GM12878 (cell line): ENCODE data around the gene PCNX1. TPM values are rescaled to one million over a fixed set of nuclear protein-coding genes. Genes with fewer than 3 reads are reported as not detected.

Experiments
- ATAC-seq: fragments of 200-7000 bp; cut with Tn5 transposase; 3 replicates; pipeline ENCODE4 v1.9.1; 2020; ENCODE audit warnings: mild to moderate bottlenecking, moderate library complexity
- BruUV-seq: library from RNA; stranded (reverse); fragments of 400-500 nt; replicated peaks from 2 replicates; lab custom pipeline; 2021; lab: Mats Ljungman, UMichigan
- CTCF ChIA-PET: fragments of 300-600 bp; sonication (Branson Sonifier 250); formaldehyde crosslinking; extraction: SDS; loops from one replicate; lab custom pipeline; 2021; ENCODE audit warnings: inconsistent platforms; lab: Yijun Ruan, JAX
- POLR2A ChIA-PET: fragments of 350-600 bp; formaldehyde crosslinking; extraction: SDS; loops from one replicate; lab custom pipeline; 2021; ENCODE audit warnings: inconsistent platforms; lab: Charles Lee
- RAD21 ChIA-PET: fragments of 300-600 bp; sonication (Branson Sonifier 250); formaldehyde crosslinking; loops from one replicate; lab custom pipeline; 2023; ENCODE audit warnings: antibody characterized with exemption; ENCODE audit not compliant: unreplicated experiment; lab: Charles Lee
- SMC1A ChIA-PET: fragments of 300-600 bp; sonication (Branson Sonifier 250); formaldehyde crosslinking; loops from one replicate; lab custom pipeline; 2023; ENCODE audit not compliant: unreplicated experiment, uncharacterized antibody; lab: Charles Lee
- DNase-seq: peaks from one replicate; pipeline ENCODE4 v3.0.0-alpha.2; 2011; ENCODE audit warnings: low read depth, low spot score
- FAIRE-seq: peaks from 3 replicates; lab custom pipeline; 2011; peaks lifted over from hg19 to GRCh38; lab: Jason Lieb, UNC
- H2AFZ ChIP-seq: 2 replicates; pipeline ENCODE4 v1.6.0; 2011; ENCODE audit warnings: low read depth, low read length, control low read depth; ENCODE audit not compliant: control insufficient read depth
- H3K27ac ChIP-seq: 2 replicates; pipeline ENCODE4 v1.5.1; 2011; ENCODE audit warnings: control low read depth; ENCODE audit not compliant: control insufficient read depth, insufficient read depth
- H3K27me3 ChIP-seq, 2 experiments: replicated peaks in 1 of 2; 2 replicates each; pipeline versions ENCODE4 v1.6.0 to v1.6.1; 2011; ENCODE audit warnings: low read length in 1 of 2; ENCODE audit not compliant: control insufficient read depth in 2 of 2, insufficient read depth in 2 of 2
- H3K36me3 ChIP-seq, 2 experiments: 2 replicates each; pipeline ENCODE4 v1.5.1; 2011; ENCODE audit warnings: low read length in 1 of 2; ENCODE audit not compliant: control insufficient read depth in 2 of 2, insufficient read depth in 2 of 2
- H3K4me1 ChIP-seq: 2 replicates; pipeline ENCODE4 v1.6.1; 2011; ENCODE audit warnings: mild to moderate bottlenecking, low read length, moderate library complexity, mixed read lengths; ENCODE audit not compliant: control insufficient read depth, insufficient read depth
- H3K4me2 ChIP-seq: 2 replicates; pipeline ENCODE4 v1.6.0; 2011; ENCODE audit warnings: control low read depth; ENCODE audit not compliant: control insufficient read depth, insufficient read depth
- H3K4me3 ChIP-seq: fragments of 200-600 bp; sonication (generic); 2 replicates; pipeline ENCODE4 v1.5.1; 2016
- H3K79me2 ChIP-seq: 2 replicates; pipeline ENCODE4 v1.6.0; 2011; ENCODE audit warnings: low read length; ENCODE audit not compliant: control insufficient read depth, insufficient read depth
- H3K9ac ChIP-seq: 2 replicates; pipeline ENCODE4 v1.8.0; 2011; ENCODE audit warnings: low read length, control low read depth, mixed read lengths; ENCODE audit not compliant: control insufficient read depth, insufficient read depth
- H3K9me3 ChIP-seq: replicated peaks from 3 replicates; pipeline ENCODE4 v1.5.1; 2011; ENCODE audit warnings: mild to moderate bottlenecking, low read length; ENCODE audit not compliant: control insufficient read depth, insufficient read depth
- H4K20me1 ChIP-seq: 2 replicates; pipeline ENCODE4 v1.6.0; 2011; ENCODE audit not compliant: control insufficient read depth, insufficient read depth
- CTCF ChIP-seq, 3 experiments: IDR thresholded peaks in 2 of 3; conservative IDR thresholded peaks in 1 of 3; 2 replicates each; pipeline ENCODE4 v1.5.1; 2011; ENCODE audit warnings: low read depth in 3 of 3, low read length in 3 of 3, mild to moderate bottlenecking in 3 of 3, control low read depth in 2 of 3, moderate library complexity in 2 of 3, inconsistent platforms in 1 of 3, mixed read lengths in 1 of 3; ENCODE audit not compliant: control insufficient read depth in 2 of 3, insufficient read depth in 1 of 3; ENCODE audit errors: extremely low read depth in 1 of 3
- ESRRA ChIP-seq: IDR thresholded peaks from 2 replicates; pipeline ENCODE4 v1.6.1; 2012; ENCODE audit warnings: mild to moderate bottlenecking, low read length, improper control_type of control experiment
- FOXM1 ChIP-seq: IDR thresholded peaks from 2 replicates; pipeline ENCODE4 v1.6.1; 2012; ENCODE audit warnings: low read depth, mild to moderate bottlenecking, inconsistent platforms, low read length, moderate library complexity
- IKZF1 ChIP-seq: fragments of 450-650 bp; conservative IDR thresholded peaks from 2 replicates; pipeline ENCODE4 v1.6.1; 2017; ENCODE audit warnings: antibody characterized with exemption, mild to moderate bottlenecking
- MAX ChIP-seq: IDR thresholded peaks from 2 replicates; pipeline ENCODE4 v1.6.1; 2012; ENCODE audit warnings: low read depth, low read length, improper control_type of control experiment
- MTA2 ChIP-seq: fragments of 450-650 bp; IDR thresholded peaks from 2 replicates; pipeline ENCODE4 v1.6.1; 2016; ENCODE audit warnings: low read depth, mild to moderate bottlenecking, moderate library complexity
- NFYA ChIP-seq: IDR thresholded peaks from 2 replicates; pipeline ENCODE4 v1.6.1; 2011; ENCODE audit warnings: low read depth, mild to moderate bottlenecking, low read length, improper control_type of control experiment, borderline replicate concordance
- PBX3 ChIP-seq: IDR thresholded peaks from 2 replicates; pipeline ENCODE4 v1.6.1; 2011; ENCODE audit warnings: mild to moderate bottlenecking, low read depth, low read length, moderate library complexity; ENCODE audit not compliant: insufficient replicate concordance
- POLR2AphosphoS5 ChIP-seq: IDR thresholded peaks from 2 replicates; pipeline ENCODE4 v1.6.1; 2011; ENCODE audit warnings: mild to moderate bottlenecking, low read length, inconsistent platforms
- SMARCA5 ChIP-seq: fragments of 450-650 bp; IDR thresholded peaks from 2 replicates; pipeline ENCODE4 v1.6.1; 2017; ENCODE audit warnings: mild to moderate bottlenecking
- STAT1 ChIP-seq: fragments of 450-650 bp; conservative IDR thresholded peaks from 2 replicates; pipeline ENCODE4 v1.6.1; 2014; ENCODE audit warnings: antibody characterized with exemption, mild to moderate bottlenecking
- WGBS: methylation state at CpG from one replicate; pipeline ENCODE4 v1.1.6; 2016; ENCODE audit warnings: low lambda C conversion rate; ENCODE audit not compliant: insufficient replicate concordance, insufficient coverage; ENCODE audit errors: missing lambda C conversion rate; 5-methylcytosine and 5-hydroxymethylcytosine counted together
- in situ Hi-C: fragments of 300-500 bp; cut with MboI; formaldehyde crosslinking; loops from 9 replicates; pipeline ENCODE4 v1.14.3; 2018; ENCODE audit warnings: mixed read lengths
- intact Hi-C: fragments of 100-400 bp; cut with micrococcal nuclease; formaldehyde crosslinking; loops from one replicate; pipeline ENCODE4 v1.14.2; 2022; ENCODE audit not compliant: unreplicated experiment
- polyA plus RNA-seq, 11 experiments: library from polyadenylated mRNA; depleted of rRNA in 4 of 11; unstranded in 6 of 11; stranded (reverse) in 5 of 11; fragments of >200 nt; fragmentation: Nextera tagmentation in 4 of 11; fragmentation: Illumina TruSeq in 1 of 11; extraction: Ambion mirVana in 4 of 11; extraction: Trizol in 1 of 11; gene quantifications; 1 replicate in 1 of 11; 2 replicates in 10 of 11; pipeline versions ENCODE4 v1.2.1 to v1.2.3, GENCODE V29; 2011 to 2016; ENCODE audit warnings: inconsistent platforms in 2 of 11, missing spikeins in 2 of 11, low read depth in 1 of 11
- total RNA-seq, 4 experiments: library from RNA; depleted of rRNA in 3 of 4; stranded (reverse); fragments of >200 nt in 3 of 4; fragmentation: Illumina TruSeq in 1 of 4; extraction: Trizol in 1 of 4; gene quantifications; 2 replicates each; pipeline versions ENCODE4 v1.2.1 to v1.2.3, GENCODE V29; 2013 to 2021

The PCNX1 gene
- total and polyA plus RNA-seq, 10 of the 15 experiments (the other 5 are each of a cell fraction or from before 2014, with no cell fraction given) = 4.6 to 53.9 (median 20.5) TPM

DNA sequence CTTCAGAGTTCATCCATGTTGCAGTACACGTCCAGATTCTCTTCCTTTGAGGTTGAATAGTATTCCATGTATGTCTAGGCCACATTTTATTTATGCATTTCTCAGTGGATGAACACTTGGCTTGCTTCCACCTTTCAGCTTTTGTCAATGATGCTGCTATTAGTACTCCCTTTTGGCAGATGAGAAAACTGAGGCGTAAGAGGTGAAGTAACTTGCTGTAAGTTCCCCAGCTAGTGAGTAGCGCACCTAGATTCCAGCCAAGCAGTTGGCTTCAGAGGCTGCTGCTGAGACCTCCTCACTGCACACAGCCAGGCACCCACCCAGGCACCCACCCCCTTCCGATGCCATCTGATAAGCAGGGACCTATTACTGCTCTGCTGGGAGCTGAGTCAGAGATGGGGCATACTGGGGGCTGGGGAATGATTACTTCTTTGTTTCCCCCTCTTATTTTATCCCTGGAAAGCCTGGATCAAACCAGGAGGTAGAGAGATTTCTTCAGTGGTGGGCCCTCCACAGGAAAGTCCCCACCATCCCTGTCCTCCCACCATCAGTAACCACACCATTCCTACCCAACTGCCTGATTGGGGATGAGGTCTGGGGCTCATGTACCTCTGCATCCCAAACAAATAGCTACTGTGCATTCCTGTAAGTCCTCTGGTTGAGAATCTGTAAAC is 234.6 kb downstream of the PCNX1 start:
- H3K4me3 ChIP-seq = peak overlapping the region; percentile 10; the same call in 1 of the 2 replicates

DNA sequence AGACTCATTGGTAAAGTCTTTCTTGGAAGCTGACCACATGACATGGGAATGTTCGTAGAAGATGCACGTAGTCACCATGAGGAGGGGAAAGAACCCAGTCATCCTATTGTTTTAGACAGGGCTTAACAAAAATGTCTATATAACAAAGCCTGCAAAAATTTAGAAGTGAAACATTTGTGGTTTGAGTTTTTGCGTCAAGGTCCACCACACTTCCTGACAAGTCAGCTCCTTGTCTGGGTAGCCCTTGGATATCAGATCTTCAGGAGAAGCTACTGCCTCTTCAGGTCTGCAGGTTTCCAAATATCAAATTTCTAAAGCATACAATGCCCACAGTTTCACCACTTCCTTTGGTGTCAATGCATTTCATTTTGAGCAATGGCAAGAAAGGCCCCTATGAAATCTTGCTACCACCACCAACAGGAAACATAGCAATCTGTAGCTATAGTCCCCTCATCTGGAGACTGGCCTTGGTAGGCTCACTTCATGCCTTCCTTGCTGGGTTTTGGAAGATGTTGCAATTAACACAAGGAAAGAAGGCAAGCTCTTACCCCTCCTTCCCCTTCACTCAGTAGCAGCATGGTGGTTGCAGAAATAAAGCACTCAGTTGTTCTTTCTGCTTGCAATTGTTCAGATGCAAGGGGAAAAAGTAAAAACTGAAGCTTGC is 235.2 kb downstream of the PCNX1 start:
- H2AFZ ChIP-seq = no peak overlapping the region
- POLR2A ChIA-PET = interaction anchor here (0.8 to 1.8 kb wide), 4 partner anchors 179 to 616 kb away, joined by 3 to 6 read pairs (median 4); no protein-coding TSS in a partner anchor
- TF ChIP-seq PBX3 (no peak), MAX (no peak), MTA2 (peak; percentile 69), POLR2AphosphoS5 (no peak), SMARCA5 (no peak), CTCF (IDR thresholded peaks at IDR 0.05 in 2 of 3, conservative IDR thresholded peaks at IDR 0.05 in 1 of 3; ENCODE audit: control insufficient read depth in 2 of 3, extremely low read depth in 1 of 3, insufficient read depth in 1 of 3, low read depth in 3 of 3, low read length in 3 of 3) (no peak), ESRRA (no peak), NFYA (no peak)

More for the DNA sequence above, 234.6 kb downstream of the PCNX1 start:
- intact Hi-C loops (loop anchor here (2.0 to 10.0 kb wide), 4 partner anchors 179 to 715 kb away; partner anchors contain the start of gene SIPA1L1), in situ Hi-C loops (no loop called here)
- Histone ChIP-seq H2AFZ (no peak overlapping the region), H4K20me1 (no peaks in the 10 kb centered on the region), H3K27ac (peak overlapping the region; percentile 44), H3K9ac (no peak overlapping the region), H3K4me1 (peaks cover 17% of the 10 kb centered on the region), H3K4me2 (peak overlapping the region; percentile 56; the same call in 1 of the 2 replicates), H3K9me3 (no peaks in the 10 kb centered on the region; the same call in 2 of the 3 replicates), H3K79me2 (no peaks in the 10 kb centered on the region), H3K27me3 (no peaks in the 10 kb centered on the region), H3K36me3 (no peaks in the 10 kb centered on the region)
- FAIRE-seq = no peak
- TF ChIP-seq IKZF1 (no peak), FOXM1 (0 out of 2 replicates have a peak, but pooled peaks have one; percentile 13), STAT1 (no peak)
- ChIA-PET SMC1A (interaction anchor here (0.8 to 12.6 kb wide), 28 partner anchors 10 to 882 kb away, joined by 3 to 230 read pairs (median 4); no protein-coding TSS in a partner anchor), RAD21 (interaction anchor here (0.6 to 4.6 kb wide), 20 partner anchors 25 to 713 kb away, joined by 3 to 48 read pairs (median 4); no protein-coding TSS in a partner anchor), POLR2A (interaction anchor here (0.6 to 1.8 kb wide), 5 partner anchors 34 to 617 kb away, joined by 3 to 6 read pairs (median 3); no protein-coding TSS in a partner anchor), CTCF (interaction anchor here (0.6 to 10.4 kb wide), 20 partner anchors 9 to 713 kb away, joined by 3 to 202 read pairs (median 4); no protein-coding TSS in a partner anchor)
- BruUV-seq = no TSS peak
- no peak for DNase-seq
- ATAC-seq = 0 out of 3 replicates have a peak, but pooled peaks have one; percentile 5
- WGBS = 87% methylated on average over 4 of the region's 4 CpGs

More for the DNA sequence above, 235.2 kb downstream of the PCNX1 start:
- H3K9me3 ChIP-seq = no peaks in the 10 kb centered on the region
- H3K27me3 ChIP-seq = no peaks in the 10 kb centered on the region
- peak overlapping the region; percentile 10; the same call in 1 of the 2 replicates for H3K4me3 ChIP-seq
- peak; percentile 63 for DNase-seq
- no peaks in the 10 kb centered on the region for H3K79me2 ChIP-seq
- FAIRE-seq = peak; percentile 52
- intact Hi-C loops (loop anchor here (2.0 to 10.0 kb wide), 4 partner anchors 178 to 715 kb away; partner anchors contain the start of gene SIPA1L1), in situ Hi-C loops (no loop called here)
- peak overlapping the region; percentile 56 for H3K4me2 ChIP-seq
- BruUV-seq = no TSS peak
- ATAC-seq = peak; percentile 69
- SMC1A ChIA-PET = interaction anchor here (0.8 to 12.6 kb wide), 29 partner anchors 9 to 713 kb away, joined by 3 to 230 read pairs (median 3); no protein-coding TSS in a partner anchor
- peaks cover 17% of the 10 kb centered on the region for H3K4me1 ChIP-seq
- no peaks in the 10 kb centered on the region for H4K20me1 ChIP-seq
- no peak overlapping the region for H3K9ac ChIP-seq
- no peaks in the 10 kb centered on the region for H3K36me3 ChIP-seq
- H3K27ac ChIP-seq = peak overlapping the region; percentile 44
- WGBS = 0% methylated on average over 3 of the region's 3 CpGs
- CTCF ChIA-PET = interaction anchor here (0.6 to 10.4 kb wide), 19 partner anchors 10 to 1274 kb away, joined by 3 to 202 read pairs (median 5); no protein-coding TSS in a partner anchor
- RAD21 ChIA-PET = interaction anchor here (0.6 to 4.6 kb wide), 20 partner anchors 14 to 712 kb away, joined by 3 to 48 read pairs (median 4); no protein-coding TSS in a partner anchor
